Osteocyte (in vitro differentiated cells): ENCODE results near the gene FAM98B. TPM values are rescaled to one million over a fixed set of nuclear protein-coding genes. Genes with fewer than 3 reads are reported as not detected.

ENCODE experiments used
- DNase-seq: peaks from one replicate; pipeline ENCODE4 v3.0.0; 2021; ENCODE audit warnings: mixed read lengths; ENCODE audit not compliant: unreplicated experiment; ENCODE audit errors: extremely low spot score
- H3K27ac Mint-ChIP-seq: one replicate; pipeline ENCODE4 v1.8.0; 2021; ENCODE audit warnings: mild to moderate bottlenecking, mixed read lengths; ENCODE audit not compliant: unreplicated experiment
- H3K27me3 Mint-ChIP-seq: one replicate; pipeline ENCODE4 v1.8.0; 2021; ENCODE audit warnings: mixed read lengths; ENCODE audit not compliant: unreplicated experiment
- H3K36me3 Mint-ChIP-seq: one replicate; pipeline ENCODE4 v1.8.0; 2021; ENCODE audit warnings: mixed read lengths; ENCODE audit not compliant: unreplicated experiment
- H3K4me1 Mint-ChIP-seq: one replicate; pipeline ENCODE4 v1.8.0; 2021; ENCODE audit warnings: mixed read lengths; ENCODE audit not compliant: unreplicated experiment
- H3K4me3 Mint-ChIP-seq: one replicate; pipeline ENCODE4 v1.8.0; 2021; ENCODE audit warnings: mild to moderate bottlenecking, moderate library complexity, mixed read lengths; ENCODE audit not compliant: unreplicated experiment
- H3K9me3 Mint-ChIP-seq: one replicate; pipeline ENCODE4 v1.8.0; 2021; ENCODE audit warnings: mixed read lengths; ENCODE audit not compliant: unreplicated experiment
- CTCF ChIP-seq: fragments of 200-600 bp; sonication (generic); IDR thresholded peaks from 2 replicates; pipeline ENCODE4 v1.5.0; 2021; ENCODE audit warnings: antibody characterized with exemption, mild to moderate bottlenecking, moderate library complexity
- total RNA-seq: library from RNA; stranded (reverse); gene quantifications from 2 replicates; pipeline ENCODE4 v1.2.1, GENCODE V29; 2021

Gene FAM98B
- total RNA-seq, 1 donor from 2014 or later: 19.3 TPM

GRCh38 chr15:38479266-38479665 lies 25.3 kb downstream of the FAM98B start:
- Mint-ChIP-seq H3K27ac (peak overlapping the region; percentile 52), H3K4me1 (peaks cover 11% of the 10 kb centered on the region), H3K4me3 (no peak overlapping the region), H3K27me3 (no peaks in the 10 kb centered on the region), H3K9me3 (no peaks in the 10 kb centered on the region), H3K36me3 (peaks cover 27% of the 10 kb centered on the region)
- DNase-seq: no peak
- TF ChIP-seq CTCF: no peak

DNA sequence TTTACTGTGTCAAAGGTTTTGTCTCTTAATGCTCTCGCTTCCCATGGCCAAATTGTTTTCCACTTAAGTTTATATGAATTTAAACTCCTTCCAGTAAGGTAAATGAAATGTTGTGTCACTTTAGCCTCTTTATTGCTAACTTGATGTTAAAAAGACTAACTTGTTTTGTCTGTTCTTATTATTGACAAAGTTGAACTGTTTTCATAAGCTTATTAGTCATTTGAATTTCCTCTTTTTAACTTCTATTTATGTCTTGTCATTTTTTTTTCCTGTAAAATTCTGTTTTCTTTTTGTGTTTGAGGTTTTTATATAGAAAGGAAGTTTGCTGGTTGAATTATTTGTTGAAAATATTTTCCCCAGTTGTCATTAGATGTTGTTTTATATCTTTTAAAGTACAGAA lies 25.8 kb downstream of the FAM98B start:
- Mint-ChIP-seq H3K27me3 (no peaks in the 10 kb centered on the region), H3K36me3 (peaks cover 25% of the 10 kb centered on the region), H3K9me3 (no peaks in the 10 kb centered on the region), H3K4me3 (no peak overlapping the region), H3K4me1 (peaks cover 11% of the 10 kb centered on the region), H3K27ac (peak overlapping the region; percentile 52)
- no peak for DNase-seq
- no peak for TF ChIP-seq CTCF

GRCh38 chr15:38481113-38481512 lies 27.2 kb downstream of the FAM98B start:
- H3K9me3 Mint-ChIP-seq: no peaks in the 10 kb centered on the region
- no peaks in the 10 kb centered on the region for H3K27me3 Mint-ChIP-seq
- peaks cover 11% of the 10 kb centered on the region for H3K4me1 Mint-ChIP-seq
- no peak for TF ChIP-seq CTCF
- no peak overlapping the region for H3K27ac Mint-ChIP-seq
- H3K36me3 Mint-ChIP-seq: peaks cover 21% of the 10 kb centered on the region
- no peak for DNase-seq
- H3K4me3 Mint-ChIP-seq: no peak overlapping the region

- TF ChIP-seq CTCF: no peak
- Mint-ChIP-seq H3K27me3 (no peaks in the 10 kb centered on the region), H3K4me1 (peaks cover 13% of the 10 kb centered on the region), H3K9me3 (no peaks in the 10 kb centered on the region), H3K4me3 (no peak overlapping the region), H3K36me3 (peaks cover 23% of the 10 kb centered on the region), H3K27ac (no peak overlapping the region)
- DNase-seq: no peak
Observed at GRCh38 chr15:38481761-38482160, 27.8 kb downstream of the FAM98B start.

DNA sequence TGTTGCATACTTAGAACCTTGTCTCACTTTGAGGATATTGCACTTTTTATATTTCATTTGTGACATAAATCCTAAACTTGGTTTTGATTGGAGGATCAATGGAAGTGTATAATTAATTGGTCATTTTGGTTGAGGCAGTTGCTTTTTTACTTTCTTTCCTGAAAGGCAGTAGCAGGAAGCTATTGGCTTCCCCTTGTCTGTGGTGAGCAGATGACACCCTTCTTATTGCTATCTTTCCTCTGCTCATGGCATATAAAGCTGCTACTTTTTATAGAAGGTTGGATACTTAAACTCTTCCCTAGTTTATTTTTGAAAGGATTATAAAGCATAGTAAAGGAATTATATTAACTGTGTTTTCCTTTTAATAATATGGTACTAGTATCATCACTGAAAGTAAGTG lies 28.6 kb downstream of the FAM98B start:
- H3K9me3 Mint-ChIP-seq: no peaks in the 10 kb centered on the region
- DNase-seq: no peak
- no peaks in the 10 kb centered on the region for H3K27me3 Mint-ChIP-seq
- no peak overlapping the region for H3K4me3 Mint-ChIP-seq
- no peak overlapping the region for H3K27ac Mint-ChIP-seq
- no peak for TF ChIP-seq CTCF
- H3K36me3 Mint-ChIP-seq: peaks cover 23% of the 10 kb centered on the region
- peaks cover 21% of the 10 kb centered on the region for H3K4me1 Mint-ChIP-seq
